ENCODE measurements around the gene ARID2.

The ARID2 gene

DNA sequence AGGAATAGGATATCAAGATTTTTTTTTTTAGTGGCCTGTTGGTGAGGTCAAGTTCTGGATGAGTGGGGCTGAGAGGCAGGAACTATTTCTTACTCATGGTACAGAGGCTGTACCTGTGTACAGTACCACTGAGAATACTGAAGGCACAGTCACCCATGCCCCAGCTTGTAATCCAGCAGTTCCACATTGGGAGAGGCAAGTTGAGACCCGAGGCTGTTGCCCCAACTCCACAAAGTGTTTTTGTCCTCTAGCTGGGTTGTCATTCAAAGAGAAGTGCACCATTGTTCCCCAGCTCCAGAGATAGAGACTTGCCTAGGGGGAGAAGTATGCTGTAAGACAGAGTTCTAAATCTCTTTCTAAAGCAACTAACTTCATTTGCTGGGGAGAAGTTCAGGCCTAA, 38.7 kb downstream of the ARID2 start:
- no peak for DNase-seq

DNA sequence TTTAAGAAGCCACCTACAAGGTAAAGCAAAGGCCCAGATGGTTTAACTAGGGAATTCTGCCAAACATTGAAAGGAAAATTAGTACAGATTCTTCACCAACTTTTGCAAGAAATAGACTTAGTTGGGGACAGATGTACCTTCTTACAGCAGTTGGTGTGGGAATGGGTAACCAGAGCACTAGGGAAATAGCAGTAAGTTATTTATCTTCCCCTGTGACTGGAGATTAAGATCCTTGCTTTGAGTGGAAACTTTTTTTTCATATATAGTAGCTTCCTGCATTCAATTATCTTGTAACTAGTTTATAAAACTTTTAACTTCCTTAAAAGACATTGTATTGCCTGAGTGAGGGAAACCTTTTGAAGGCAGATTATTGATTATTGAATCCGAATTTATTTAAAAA, 44.2 kb downstream of the ARID2 start:
- DNase-seq, result no peak

DNA sequence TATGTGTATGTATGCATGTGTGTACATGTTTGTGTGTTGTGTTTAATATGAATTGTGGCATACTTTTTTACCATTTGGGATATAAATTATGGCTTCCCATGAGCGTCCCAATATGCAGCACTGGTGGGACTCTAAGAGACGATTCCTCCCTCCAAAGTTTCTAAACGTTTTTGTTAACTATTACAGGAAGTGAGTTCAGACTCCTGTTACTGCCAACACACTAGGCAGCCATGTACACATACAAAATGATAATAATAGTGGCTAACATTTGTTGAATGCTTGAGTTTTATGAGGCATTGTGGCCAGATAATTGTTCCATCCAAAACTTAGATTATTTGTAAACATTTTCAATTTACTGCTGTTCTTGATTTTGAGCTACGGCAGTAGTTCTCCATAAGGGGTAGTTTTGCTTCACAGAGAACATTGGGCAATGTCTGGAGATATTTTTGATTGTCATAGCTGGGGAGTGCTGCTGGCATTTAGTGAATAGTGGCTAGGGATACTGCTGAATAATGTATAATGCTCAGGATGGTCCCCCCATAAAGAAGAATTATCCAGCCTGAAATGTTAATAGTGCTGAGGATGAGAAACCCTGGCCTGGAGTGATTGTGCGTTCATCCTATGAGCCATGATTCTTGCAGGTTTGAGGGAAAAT, 45.1 kb downstream of the ARID2 start:
- no peak for DNase-seq

DNA sequence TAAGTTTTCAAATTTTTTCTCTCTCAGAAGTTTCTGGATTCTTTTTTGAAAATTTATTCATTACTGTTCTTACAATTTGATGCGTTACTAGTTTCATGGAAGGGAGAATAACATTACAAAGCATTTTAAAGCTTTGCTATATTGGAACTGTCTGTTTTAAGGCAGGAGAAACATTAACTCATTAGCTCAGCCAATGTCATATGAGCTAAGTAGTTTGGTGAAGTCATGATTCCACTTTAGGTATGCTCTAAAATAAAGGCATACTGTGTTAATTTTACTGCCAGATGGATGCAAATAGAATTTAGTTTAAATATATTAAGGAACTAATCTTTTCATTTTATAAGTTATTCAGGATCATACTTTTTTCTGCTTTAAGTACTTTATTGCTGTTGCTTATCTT, 46.0 kb downstream of the ARID2 start:
- no peak for DNase-seq

DNA sequence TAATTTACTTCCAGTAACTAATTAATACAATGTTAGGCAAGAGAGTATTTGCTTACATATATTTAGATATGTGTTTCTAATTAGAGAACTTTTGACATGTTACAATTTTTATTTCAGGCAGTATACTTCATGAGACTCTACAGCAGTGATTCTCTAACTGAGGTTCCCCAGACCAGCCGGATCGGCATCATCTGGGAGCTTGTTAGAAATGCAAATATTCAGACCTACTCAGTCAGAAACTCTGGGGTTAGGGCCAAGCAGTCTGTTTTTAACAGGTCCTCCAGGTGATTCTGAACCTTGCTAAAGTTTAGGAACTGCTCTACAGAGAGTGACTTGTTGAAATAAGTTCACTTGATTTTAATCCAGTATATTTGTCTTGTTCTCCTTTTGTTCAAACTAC, 46.5 kb downstream of the ARID2 start:
- DNase-seq, result no peak

DNA sequence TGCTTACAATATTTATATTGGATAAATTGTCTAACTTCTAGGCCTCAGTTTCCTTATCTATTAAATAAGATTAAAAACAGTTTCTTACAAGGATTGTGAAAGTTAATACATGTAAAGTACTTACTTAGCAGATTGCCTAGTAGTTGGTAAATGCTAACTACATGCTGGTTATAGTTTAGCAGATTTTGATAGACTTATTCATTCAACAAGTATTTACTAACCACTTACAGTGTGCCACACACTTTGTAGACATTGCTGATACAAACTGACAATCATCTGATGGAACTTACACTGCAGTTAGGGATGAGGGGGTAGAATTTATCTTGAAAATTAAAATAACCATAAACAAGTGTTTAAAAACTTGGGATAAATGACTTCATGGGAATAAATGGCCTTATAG, 50.4 kb downstream of the ARID2 start:
- DNase-seq, result no peak

DNA sequence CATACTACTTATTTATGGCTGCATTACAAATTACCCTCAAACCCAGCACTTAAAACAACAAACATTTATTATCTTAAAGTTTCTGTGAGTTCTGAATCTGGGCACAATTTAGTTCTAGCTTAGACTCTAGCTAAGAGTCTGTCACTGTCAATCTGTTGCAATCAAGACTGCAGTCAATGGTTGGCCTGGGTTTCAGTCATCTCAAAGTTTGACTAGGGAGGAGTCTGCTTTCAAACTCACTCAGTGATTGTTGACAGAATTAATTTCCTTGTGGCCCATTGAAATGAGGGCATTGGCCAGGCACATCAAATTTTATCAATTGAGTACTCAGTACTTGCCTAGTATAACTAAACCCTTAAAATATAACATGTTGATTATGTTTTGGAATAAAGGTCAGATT, 51.6 kb downstream of the ARID2 start:
- no peak for DNase-seq

DNA sequence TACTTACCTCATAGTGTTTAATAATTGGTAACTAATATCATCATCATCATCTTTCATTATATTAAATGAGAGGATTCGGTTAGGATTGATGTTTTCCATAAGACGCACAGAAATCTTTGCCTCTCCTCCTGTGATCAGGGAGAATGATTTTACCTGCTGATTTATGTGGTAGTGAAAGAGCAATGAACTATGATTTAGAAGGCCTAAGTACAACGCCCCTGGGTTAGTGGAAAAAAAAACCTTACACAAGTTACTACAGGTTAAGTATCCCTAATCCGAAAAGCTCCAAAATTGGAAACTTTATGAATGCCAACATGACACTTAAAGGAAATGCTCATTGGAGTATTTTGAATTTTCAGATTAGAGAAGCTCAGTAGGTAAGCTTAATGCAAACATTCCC, 55.8 kb downstream of the ARID2 start:
- DNase-seq, result no peak

DNA sequence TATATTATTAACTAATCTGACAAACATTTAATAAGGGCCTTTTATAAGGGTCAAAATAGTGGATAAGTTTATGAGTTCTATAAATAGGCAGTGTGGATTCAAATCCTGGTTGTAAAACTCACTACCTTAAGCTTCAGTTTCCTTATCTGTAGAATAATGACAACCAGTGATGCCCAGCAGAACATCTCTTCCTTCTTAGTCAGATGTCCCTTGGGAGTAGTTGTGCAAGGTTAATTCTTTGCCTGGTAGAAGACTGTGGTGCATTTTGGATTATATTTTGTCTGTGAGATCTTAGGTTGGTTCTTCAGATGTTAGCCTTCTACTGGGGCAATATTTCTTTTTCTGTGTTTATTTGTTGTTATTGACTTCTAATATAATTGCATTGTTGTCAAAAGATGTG, 59.5 kb downstream of the ARID2 start:
- DNase-seq, result no peak

DNA sequence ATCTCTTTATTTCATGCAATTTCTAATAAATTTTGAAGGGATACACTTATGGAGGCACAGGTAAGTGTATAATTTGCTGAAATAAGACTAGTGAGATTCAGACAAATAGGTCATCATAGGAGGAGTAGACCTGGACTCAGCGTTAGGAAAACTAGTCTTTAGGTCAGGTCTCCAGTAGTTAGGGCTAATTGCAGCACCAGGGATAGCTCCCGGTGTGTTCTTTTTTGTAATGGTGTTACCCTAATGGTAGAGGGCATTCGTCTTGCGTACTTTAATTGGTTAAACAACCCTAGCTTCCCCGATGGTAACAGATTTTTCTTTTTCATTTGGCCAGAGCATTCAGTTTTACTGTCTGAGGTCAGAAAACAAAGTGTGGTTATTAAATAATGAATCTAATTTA, 64.9 kb downstream of the ARID2 start:
- no peak for DNase-seq

DNA sequence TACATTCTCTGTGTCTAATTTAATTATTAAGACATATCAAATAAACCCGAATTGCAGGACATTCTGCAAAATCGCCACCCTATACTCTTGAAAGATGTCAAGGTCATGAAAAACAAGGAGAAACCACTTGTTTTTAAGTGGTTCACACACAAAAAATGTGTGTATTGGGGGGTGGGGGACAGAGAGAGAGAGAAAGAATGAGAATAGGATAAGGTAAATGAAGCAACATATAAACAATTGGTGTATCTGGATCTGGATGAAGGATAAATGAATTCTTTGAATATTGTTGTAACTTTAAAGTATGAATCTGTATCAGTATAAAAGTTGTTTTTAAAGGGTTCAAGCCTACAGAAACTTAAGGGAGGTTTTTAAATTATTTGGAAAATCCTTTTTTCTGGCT, 72.1 kb downstream of the ARID2 start:
- no peak for DNase-seq

DNA sequence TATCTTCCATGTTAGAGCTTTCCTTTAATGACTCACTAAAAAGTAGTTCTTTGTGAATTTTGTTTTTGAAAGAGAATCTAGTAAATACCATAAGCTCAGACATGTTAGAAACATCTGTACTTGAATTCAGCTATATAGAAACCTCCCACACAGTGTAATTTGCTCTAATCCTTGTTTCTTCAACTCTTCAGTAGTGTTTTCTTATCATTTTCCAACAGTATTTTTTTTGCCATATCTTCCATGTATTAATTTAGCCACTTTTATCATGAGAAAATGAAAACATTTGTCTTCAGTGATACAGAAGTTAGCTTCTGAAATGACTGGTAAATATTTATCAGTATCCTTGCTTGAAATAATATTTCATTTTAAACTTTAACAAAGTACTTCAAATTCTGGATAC, 73.6 kb downstream of the ARID2 start:
- no peak for DNase-seq

DNA sequence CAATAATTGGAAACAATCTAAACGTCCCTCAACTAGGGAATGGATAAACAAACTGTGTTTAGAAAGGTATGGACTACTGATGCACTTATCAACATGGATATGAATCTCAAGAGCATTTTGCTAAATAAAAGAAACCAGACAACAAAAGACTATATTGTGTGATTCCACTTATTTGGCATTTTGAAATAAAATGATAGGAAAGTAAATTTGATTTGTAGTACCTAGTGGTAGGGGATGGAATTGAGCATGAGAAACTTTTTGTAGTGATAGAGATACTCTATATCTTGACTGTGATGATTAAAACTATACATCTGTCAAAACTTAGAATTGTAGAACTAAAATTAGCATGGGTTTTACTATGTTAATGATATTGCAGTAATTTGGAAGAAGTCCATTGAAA, 87.1 kb downstream of the ARID2 start:
- no peak for DNase-seq

DNA sequence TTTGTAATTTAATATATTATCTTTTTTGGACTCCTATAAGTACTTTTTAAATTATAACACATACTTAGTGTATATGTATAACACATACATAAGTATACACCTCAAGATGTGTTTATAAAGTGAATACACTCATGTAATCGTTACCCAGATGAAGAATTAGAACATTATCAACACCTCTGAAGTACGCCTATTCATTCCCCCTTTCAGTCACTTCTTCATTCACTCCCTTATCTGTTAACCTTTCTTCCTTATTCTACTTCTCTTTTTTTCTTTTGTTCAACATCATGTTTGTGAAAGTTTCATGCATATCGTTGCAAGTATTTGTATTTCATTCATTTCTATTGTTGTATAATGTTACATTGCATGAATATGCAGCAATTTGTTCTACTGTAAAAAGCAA, 98.5 kb downstream of the ARID2 start:
- no peak for DNase-seq

DNA sequence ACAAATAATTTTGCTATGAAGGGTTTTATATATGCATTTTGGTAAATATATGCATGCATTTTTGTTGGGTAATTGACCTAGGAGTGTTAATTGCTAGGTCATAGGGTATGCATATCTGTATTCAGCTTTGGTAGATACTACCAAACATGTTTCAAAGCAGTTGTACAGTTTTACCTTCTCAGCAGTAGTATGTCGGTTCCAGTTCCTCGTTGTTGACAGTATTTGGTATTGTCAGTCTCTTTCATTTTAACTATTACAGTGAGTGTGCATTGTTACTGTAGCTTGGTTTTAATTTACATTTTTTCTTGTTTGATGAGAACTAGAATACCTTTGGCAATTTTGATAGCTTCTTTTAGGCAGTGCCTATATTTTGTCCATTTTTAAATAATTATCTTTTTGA, 98.9 kb downstream of the ARID2 start:
- no peak for DNase-seq

DNA sequence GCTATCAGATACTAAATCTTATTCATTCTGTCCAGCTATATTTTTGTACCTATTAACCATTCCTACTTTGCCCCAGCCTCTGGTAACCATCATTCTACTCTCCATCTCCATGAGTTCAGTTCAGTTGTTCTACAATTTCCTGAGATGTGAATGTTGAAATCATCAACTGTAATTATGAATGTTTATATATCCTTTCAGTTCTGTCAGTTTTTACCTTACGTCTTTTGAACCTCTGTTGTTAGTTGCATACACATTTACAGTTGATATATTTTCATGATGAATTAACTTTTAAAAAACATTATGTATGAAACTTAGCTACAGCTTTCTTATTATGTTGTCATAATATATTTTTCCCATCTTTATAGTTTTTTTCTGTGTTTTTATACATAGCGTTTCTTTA, 102.1 kb downstream of the ARID2 start:
- DNase-seq, result no peak

DNA sequence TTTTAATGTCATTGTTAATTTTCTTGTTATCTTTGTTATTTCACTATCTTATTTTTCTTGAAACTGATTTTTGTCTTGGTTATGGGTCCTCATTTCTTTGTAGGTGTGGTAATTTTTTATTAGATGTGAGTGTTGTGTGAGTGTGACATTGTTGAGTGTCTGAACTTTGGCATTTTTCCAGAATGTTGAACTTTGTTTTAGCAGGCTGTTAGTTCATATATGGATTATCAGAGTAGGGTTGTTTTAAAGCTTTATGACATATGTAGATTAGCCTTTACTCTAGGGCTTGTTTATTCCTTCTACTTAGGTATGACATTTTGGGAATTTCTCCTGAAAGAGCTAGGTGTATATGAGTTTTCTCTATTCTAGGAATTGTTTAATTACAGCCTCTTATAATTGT, 103.9 kb downstream of the ARID2 start:
- DNase-seq, result no peak

DNA sequence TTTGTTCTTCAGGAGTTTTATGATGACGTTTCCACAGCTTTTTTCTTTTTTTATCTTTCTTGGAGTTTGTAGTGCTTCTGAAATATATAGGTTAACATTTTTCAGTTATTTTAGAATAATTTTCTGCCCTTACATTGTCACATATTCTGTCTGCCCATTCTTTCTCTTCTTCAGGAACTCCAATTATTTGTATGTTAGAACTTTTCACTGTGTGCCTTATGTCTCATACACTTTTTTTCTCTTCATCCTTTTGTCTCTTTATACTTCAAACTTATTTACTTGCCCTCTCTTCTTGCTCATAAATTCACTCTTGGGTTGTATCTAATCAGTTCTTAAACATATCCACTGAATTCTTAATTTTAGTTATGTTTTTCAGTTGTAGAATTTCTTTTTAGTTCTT, 105.3 kb downstream of the ARID2 start:
- no peak for DNase-seq

DNA sequence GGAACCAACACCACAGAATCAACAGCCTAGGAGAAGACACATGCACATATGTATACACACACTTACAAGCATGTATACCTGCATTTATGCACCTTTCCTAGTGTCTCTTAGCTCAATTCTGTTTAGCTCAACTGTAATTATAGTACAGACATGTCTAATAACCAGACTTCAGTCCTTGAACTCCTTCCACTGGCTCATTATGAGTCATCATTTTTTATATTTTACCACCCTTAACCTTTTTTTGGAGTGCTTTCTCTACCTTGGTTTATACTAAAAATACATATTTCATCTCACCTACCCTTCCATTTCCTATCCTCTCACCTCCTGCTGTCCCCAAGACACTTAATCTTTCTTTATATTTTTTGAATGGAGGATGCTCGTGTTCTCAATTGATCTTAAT, 110.4 kb downstream of the ARID2 start:
- DNase-seq, result no peak

DNA sequence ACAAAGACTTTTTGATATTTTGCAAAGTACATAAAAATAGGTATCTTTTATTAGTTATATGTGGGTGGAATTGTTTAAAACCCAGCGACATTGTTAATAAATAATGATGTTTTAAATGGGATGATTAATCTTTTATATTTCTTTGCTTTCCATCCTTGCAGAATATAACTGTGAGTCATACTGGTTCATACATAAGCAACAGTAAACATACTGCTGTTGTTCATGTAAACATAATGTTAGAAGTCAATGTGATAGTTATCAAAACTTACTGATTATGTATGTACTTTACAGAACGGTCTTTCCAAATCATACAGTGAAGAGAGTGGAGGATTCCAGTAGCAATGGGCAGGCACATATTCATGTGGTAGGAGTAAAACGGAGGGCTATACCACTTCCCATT, 119.8 kb downstream of the ARID2 start:
- no peak for DNase-seq

DNA sequence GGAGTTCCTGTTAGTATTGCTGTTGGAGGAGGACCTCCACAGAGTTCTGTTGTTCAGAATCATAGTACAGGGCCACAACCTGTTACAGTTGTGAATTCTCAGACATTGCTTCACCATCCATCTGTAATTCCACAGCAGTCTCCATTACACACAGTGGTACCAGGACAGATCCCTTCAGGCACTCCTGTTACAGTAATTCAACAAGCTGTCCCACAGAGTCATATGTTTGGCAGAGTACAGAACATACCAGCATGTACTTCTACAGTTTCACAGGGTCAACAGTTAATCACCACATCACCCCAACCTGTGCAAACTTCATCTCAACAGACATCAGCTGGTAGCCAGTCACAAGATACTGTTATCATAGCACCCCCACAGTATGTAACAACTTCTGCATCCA, 120.8 kb downstream of the ARID2 start:
- no peak for DNase-seq

DNA sequence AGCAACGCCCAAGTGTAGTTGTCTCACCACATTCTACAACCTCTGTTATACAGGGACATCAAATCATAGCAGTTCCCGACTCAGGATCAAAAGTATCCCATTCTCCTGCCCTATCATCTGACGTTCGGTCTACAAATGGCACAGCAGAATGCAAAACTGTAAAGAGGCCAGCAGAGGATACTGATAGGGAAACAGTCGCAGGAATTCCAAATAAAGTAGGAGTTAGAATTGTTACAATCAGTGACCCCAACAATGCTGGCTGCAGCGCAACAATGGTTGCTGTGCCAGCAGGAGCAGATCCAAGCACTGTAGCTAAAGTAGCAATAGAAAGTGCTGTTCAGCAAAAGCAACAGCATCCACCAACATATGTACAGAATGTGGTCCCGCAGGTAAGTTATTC, 123.0 kb downstream of the ARID2 start:
- no peak for DNase-seq

DNA sequence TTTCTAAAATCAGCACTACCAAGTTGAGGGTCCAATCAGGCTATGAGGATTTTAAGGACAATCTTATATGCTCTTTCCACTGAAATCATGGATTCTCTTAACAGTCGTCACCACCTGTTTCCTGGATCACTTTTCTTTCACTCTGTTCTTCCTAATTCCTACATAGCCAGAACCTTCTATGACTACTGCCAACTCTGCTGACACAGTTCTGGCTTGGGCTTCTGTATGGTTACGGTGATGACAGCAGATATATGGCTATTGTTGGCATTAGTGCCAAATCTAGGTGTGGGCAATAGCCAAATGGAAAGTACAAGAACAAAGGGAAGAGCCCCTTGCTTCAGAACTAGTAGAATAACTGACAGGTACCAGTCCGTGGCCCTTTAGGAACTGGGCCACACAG, 124.0 kb downstream of the ARID2 start:
- no peak for DNase-seq

DNA sequence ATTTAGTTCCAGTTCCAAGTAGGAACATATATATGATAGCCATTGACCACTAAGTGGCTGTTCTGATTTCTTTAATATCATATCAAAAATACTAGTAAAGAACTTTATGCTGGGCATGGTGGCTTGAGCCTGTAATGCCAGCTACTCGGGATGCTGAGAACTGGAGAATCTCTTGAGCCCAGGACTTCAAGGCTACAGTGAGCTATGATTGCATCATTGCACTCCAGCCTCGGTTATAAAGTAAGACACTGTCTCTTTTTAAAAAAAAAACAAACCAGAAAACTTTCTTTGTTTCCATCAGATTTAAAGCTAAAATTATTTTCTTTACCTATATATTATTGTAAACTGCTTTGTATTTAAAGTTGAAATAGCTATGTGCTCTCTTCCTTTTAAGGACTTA, 133.8 kb downstream of the ARID2 start:
- no peak for DNase-seq

DNA sequence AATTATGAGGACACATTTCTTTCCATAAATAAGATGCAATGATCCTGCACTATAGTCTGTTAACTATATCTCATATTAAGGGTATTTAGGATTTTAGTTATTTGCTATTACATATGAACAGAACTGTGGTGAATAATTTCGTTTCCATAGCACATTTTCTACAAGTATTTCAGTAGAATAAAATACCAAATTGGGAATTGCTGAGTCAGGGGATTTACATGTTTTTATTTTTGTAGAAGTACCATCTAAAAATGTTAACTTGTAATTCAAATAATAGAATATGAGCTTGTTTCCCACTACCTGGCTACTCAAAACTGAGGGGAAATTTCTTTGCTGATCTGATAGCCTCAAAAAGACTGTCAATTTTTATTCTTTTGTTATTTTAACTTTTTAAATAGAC, 136.8 kb downstream of the ARID2 start:
- no peak for DNase-seq

DNA sequence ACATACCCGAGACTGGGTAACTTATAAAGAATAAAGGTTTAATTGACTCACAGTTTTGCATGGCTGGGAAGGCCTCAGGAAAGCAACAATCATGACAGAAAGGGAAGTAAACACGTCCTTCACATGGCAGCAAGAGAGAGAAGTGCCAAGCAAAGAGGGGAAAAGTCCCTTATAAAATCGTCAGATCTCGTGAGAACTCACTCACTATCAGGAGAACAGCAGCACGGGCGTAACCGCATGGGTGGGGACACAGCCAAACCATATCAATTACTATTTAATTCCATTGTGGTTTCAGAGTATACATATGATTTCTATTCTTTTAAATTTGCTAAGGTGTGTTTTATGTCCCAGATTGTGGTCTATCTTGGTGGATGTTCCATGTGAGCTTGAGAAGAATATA, 142.9 kb downstream of the ARID2 start:
- DNase-seq, result no peak

All from stimulated activated CD4-positive, alpha-beta T cell treated with anti-CD3 and anti-CD28 coated beads, Interleukin-1b, Interleukin-23, amount 100 ng/mL, for 48 hours (primary cell).